GM20431 (cell line): Measurements from ENCODE around the gene CDH8.
"Not testable (repeated sequence)": the region's sequence is repeated elsewhere in the genome, so short reads cannot be mapped to it uniquely, and the experiment has no call there.

ENCODE experiments used
- in situ Hi-C: fragments of 300-500 bp; cut with MseI, MboI; formaldehyde crosslinking; loops from one replicate; pipeline ENCODE4 v1.15.0; 2020; ENCODE audit warnings: low sequenced_read_pairs; ENCODE audit not compliant: unreplicated experiment

Gene CDH8

DNA sequence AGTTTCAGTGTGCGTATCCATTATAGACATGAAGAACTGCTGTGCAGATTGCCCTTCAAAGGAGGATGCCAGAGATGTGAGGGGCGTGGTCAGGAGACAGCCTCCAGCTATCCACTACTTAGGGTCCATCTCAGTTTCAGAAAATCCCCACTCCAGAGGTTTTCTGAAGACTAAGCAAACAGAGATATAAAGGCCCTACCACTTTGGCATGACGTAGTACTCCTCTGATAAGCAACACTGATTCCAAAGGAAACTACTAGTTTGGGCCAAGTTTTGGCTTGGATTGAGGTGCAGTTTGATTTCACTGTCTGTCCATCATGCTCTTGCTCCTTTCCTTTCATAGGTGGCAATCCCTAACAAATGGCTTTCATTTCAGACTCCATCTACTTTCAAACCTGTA lies 228.7 kb downstream of the CDH8 start:
- in situ Hi-C loops = no loop called here

GRCh38 chr16:61801217-61801616 lies 235.0 kb downstream of the CDH8 start:
- in situ Hi-C loops = not testable (repeated sequence)

DNA sequence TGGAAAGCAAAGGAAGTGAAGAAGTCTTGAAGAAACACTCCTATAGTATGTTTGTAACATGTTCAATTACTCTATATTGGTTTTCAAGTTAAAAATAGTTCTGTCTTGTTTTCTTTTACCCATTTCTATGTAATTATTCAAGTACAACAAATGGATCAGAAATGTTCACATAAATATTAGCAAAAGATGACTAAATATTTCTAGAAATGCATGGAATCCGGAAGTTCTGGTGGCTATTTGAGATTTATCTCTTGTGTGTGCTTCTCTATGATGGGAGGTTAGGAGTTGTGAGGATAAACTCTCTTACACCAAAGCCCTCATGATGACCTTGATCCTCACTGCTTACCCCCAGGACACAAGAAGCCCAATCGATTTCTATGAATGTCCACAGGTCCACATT lies 237.5 kb downstream of the CDH8 start:
- in situ Hi-C loops = no loop called here

- in situ Hi-C loops = no loop called here
Observed at GRCh38 chr16:61797961-61798507, 238.2 kb downstream of the CDH8 start.

DNA sequence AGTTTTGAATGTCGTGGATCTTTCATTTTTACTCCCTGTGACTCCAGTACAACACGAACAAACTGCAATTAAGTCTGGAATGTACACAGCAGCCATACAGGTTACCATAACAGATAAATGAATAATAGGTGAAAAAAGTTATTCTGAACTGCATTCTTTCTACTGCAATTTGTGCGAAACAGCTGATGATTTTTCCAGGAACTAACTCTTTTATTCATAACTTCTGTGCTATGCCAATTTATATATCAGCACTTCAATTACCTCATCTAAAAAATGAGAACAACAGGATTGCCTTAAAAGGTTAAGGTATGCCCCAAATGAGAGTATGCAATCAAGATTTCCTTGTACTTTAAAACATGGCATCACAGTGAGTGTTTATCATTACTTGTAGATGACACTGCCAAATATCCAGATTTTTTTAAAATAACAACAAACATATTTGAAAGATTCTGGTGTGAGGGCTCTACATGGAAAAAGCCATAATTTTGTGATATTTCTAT lies 238.9 kb downstream of the CDH8 start:
- in situ Hi-C loops = no loop called here

- in situ Hi-C loops = no loop called here
Observed at GRCh38 chr16:61792194-61792909, 243.9 kb downstream of the CDH8 start.

- in situ Hi-C loops = no loop called here
Observed at GRCh38 chr16:61791464-61791863, 244.8 kb downstream of the CDH8 start.

DNA sequence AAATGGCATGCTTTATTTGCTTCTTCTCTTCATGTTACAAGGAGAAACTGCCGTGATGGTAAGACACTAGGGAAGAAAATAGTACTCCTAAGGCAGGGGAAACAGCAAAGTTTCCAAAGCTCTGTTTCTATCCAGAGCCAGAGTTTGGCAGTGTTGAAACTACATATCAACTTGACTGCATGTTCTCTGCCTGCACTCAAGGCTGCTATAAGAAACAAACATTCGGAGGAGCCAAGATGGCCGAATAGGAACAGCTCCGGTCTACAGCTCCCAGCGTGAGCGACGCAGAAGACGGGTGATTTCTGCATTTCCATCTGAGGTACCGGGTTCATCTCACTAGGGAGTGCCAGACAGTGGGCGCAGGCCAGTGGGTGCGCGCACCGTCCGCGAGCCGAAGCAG lies 254.4 kb downstream of the CDH8 start:
- in situ Hi-C loops = not testable (repeated sequence)

DNA sequence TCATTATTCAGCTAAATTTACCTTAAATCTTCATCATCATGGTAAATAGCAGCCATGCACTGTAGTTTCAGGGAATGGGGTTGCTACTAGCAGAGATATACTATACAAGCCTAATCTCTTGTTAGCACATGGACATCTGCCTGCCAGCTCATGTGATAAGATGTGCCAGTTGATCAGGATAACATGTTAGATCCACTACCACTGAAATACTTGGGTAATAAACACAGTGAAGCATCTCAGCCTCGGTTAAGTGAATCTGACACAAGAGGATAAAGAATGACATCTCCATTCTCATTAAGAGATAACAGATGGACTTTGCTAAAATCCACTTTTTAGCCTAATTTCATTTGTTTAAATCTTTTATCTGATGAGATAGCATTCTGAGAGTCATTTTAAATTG lies 256.1 kb downstream of the CDH8 start:
- in situ Hi-C loops = no loop called here

DNA sequence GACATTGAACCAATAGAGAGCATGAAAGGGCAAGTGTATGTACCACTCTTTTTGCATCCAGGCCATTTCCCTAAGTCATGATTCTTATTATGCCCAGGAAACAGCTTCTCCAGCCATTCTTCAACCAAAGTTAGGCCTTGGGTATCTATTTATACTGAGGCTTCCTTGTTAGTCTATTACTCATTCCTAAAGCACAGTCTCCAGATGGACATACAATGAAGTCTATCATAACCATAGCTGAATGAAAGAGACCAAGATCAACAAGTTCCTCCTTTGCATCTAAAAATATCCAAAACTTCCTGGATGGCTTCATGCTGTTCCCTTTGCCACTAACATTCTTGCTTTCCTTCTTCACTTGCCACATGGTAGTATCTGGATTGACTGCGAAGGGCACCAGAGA lies 265.9 kb downstream of the CDH8 start:
- in situ Hi-C loops = no loop called here

- in situ Hi-C loops = no loop called here
Observed at GRCh38 chr16:61763991-61764390, 272.2 kb downstream of the CDH8 start.

DNA sequence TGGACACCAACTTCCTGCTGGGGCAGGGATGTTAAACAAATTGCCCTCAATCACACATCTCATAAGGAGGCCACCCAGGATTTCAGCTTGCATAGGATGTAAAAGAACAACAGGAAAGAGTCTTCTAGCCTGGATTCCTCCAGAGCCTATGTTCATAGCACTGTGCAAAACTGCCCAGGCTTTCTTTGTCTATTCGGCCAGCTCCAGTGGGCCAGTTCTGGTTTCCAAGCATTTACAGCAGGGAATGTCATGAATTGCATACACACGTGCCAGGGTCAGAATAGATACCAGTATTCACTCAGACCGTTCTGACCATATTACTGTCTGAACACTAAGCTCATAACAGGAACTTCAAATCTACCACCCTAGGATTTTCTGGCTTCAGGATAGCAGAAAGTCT lies 273.2 kb downstream of the CDH8 start:
- in situ Hi-C loops = no loop called here

DNA sequence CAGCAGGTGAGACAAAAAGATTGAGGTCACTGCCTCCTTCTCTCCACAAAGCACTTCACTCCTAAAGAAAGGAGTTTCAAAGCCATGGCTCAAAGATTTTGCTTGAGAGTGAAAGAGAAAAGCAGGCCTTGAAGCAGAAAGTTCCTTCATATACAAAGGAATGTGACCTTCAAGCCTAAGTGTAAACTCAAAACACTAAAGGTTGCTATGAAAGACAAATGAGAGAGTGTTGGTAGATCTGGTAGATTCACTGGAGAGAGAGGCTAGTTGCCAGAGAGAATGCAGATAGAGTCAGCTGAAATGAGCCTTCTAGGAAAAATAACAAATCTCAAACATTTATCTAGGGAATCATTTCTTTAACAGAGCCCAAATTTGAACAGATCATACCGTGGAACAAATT lies 305.2 kb downstream of the CDH8 start:
- in situ Hi-C loops = no loop called here

DNA sequence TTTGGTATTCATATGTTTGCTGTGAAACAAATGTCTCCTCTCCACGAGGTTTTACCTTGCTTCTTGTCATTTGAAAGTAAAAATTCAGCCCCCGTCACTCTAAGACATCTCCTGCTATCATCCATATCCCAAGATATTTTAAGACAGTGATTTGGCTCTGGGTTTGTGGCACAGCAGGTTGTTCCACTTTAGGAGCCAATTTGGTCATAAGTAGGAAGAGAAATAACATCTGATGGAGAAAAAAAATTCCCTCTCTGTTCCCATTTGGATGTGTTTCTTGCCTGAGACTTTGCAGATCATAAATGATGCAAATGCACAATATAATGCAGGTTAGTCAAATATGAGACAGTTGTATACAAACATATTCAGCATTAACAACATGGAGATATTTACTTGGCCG lies 309.5 kb downstream of the CDH8 start:
- in situ Hi-C loops = no loop called here

GRCh38 chr16:61726125-61726524 lies 310.1 kb downstream of the CDH8 start:
- in situ Hi-C loops = no loop called here

DNA sequence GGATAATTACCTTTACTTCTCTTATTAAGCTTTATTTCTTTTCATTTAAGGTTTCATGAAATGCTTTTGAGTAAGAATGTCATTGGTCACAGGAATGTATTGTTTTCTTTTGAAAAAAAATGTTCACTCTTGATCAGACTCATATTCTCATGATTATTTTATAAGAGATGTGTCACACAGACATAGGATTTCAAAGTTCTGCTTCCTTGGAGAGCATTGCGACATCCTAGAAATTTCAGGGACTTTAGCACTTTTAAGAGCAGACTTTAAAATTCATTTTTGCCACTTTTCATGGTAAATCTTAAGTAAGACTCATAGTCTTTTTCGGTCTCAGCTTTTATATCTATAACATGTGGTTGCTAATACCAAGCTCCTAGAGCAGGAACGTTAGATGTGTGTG lies 314.7 kb downstream of the CDH8 start:
- in situ Hi-C loops = no loop called here

GRCh38 chr16:61715393-61715792 lies 320.8 kb downstream of the CDH8 start:
- in situ Hi-C loops = no loop called here

GRCh38 chr16:61713787-61714186 lies 322.5 kb downstream of the CDH8 start:
- in situ Hi-C loops = no loop called here

GRCh38 chr16:61699640-61700039 lies 336.6 kb downstream of the CDH8 start:
- in situ Hi-C loops = not testable (repeated sequence)

DNA sequence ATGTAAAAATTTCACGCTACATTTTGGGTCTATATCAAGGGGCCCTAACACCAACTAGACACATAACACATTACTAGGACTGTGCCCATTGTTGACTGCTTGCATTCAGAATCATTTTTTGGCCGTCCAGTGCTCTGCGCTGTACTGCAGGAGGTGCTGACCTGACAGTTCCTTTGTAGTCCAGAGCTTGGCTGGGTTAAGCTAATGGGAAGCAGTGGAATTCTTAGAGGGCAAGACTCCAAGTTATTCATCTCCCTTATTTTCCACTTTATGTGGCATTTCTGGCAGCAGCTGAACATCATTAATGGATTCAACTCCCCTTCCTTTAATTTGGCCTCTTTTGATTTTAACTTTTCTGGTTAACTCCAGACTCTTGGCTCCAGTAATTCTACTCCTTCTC lies 351.7 kb downstream of the CDH8 start:
- in situ Hi-C loops = no loop called here

DNA sequence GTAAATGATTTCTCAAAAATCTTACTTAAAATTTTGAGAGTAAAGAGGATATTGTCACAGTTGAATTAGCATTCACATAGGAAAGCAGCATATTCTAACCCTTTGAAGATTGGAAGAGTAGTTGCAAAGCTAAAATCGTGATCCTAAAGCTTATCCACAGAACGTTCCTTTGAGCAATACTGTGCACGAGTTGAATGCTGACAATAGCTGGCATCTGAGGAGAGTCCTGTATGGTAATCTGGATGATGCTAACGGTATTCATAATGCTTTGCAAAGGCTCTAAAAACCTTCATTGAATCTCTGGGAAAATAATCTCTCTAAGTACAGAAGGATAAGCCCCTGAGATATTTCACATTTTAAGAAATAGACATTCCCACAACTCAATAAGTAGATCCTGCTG lies 354.6 kb downstream of the CDH8 start:
- in situ Hi-C loops = no loop called here

DNA sequence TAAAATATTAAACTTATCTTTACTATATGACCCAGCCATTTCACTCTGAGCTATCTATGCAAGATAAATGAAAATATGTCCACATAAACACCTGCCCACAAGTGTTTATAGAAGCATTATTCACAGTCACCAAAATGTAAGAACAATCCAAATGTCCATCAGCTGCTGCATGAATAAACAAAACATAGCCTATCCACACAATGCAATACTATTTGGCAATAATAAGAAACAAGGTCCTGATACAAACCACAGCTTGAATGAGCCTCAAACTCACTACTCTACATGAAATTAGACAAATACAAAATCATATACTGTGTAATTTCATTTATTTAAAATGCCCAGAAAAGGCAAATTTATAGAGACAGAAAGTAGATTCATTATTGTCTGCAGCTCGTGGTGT lies 355.1 kb downstream of the CDH8 start:
- in situ Hi-C loops = no loop called here
